ENCODE results near the gene MCHR1.

DNA sequence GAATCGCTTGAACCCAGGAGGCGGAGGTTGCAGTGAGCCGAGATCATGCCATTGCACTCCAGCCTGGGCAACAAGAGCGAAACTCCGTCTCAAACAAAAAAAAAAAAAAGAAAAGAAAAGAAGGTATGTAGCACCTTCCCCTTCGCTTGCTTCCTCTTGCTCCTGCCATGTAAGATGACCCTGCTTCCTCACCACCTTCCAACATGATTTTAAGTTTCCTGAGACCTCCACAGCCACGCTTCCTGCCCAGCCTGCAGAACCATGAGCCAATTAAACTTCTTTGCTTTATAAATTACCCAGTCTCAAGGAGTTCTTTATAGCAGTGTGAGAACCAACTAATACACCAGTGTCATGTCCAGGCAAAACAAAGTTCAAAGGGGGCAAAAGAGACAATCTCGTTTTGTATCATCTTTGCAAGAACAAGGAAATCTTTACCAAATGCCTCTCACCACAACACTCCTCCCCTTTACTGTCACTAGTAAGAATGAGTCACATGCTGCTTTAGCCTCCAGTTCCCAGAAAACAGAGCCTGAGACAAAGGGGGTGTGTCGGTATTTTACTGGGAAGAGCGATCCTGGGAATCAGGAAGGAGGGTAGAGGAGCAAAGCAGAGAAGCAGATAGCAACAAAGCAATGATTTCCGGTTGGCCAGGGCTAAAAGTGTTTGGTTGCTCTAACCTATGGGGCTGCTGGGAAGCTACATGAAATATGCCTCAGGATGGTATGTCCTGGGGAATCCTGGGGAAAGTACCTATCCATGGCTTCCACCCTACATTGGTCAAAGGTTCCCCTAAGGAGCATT, 10.5 kb upstream of the MCHR1 start:
- TF ChIP-seq POLR2A (IDR thresholded peaks at IDR 0.05; ENCODE audit: extremely low read depth, insufficient read length): no peak
- TF ChIP-seq, protein P1, sequence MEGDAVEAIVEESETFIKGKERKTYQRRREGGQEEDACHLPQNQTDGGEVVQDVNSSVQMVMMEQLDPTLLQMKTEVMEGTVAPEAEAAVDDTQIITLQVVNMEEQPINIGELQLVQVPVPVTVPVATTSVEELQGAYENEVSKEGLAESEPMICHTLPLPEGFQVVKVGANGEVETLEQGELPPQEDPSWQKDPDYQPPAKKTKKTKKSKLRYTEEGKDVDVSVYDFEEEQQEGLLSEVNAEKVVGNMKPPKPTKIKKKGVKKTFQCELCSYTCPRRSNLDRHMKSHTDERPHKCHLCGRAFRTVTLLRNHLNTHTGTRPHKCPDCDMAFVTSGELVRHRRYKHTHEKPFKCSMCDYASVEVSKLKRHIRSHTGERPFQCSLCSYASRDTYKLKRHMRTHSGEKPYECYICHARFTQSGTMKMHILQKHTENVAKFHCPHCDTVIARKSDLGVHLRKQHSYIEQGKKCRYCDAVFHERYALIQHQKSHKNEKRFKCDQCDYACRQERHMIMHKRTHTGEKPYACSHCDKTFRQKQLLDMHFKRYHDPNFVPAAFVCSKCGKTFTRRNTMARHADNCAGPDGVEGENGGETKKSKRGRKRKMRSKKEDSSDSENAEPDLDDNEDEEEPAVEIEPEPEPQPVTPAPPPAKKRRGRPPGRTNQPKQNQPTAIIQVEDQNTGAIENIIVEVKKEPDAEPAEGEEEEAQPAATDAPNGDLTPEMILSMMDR (IDR thresholded peaks at IDR 0.05; ENCODE audit: low read depth, low read length): no peak
- TF ChIP-seq, protein P2, sequence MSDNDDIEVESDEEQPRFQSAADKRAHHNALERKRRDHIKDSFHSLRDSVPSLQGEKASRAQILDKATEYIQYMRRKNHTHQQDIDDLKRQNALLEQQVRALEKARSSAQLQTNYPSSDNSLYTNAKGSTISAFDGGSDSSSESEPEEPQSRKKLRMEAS (IDR thresholded peaks at IDR 0.05; ENCODE audit: low read depth, low read length): no peak
- no peak for TF ChIP-seq MYC (IDR thresholded peaks at IDR 0.05; ENCODE audit: low read depth, low read length)

Data from NB4 (cell line).